T-helper 2 cell treated with Interferon-gamma antibody and Interleukin-4, amounts not matched to agents 5 μg/mL and 100 μg/mL, for 36 hours (primary cell): ENCODE results near the gene UQCRQ.

ENCODE experiments used
- DNase-seq: peaks from one replicate; pipeline ENCODE4 v3.0.0; 2021; ENCODE audit warnings: low spot score
- H3K27ac Mint-ChIP-seq: one replicate; pipeline ENCODE4 v1.8.0; 2021; ENCODE audit warnings: mild to moderate bottlenecking, mixed read lengths
- H3K27me3 Mint-ChIP-seq: one replicate; pipeline ENCODE4 v1.8.0; 2021; ENCODE audit warnings: low read depth, mixed read lengths
- H3K36me3 Mint-ChIP-seq: one replicate; pipeline ENCODE4 v1.8.0; 2021; ENCODE audit warnings: low read depth, mixed read lengths
- H3K4me1 Mint-ChIP-seq: one replicate; pipeline ENCODE4 v1.8.0; 2021; ENCODE audit warnings: low read depth, mixed read lengths
- H3K4me3 Mint-ChIP-seq: one replicate; pipeline ENCODE4 v1.8.0; 2022; ENCODE audit warnings: mild to moderate bottlenecking, moderate library complexity, mixed read lengths
- H3K9me3 Mint-ChIP-seq: one replicate; pipeline ENCODE4 v1.8.0; 2021; ENCODE audit warnings: mixed read lengths

The UQCRQ gene

GRCh38 chr5:132866342-132867045, at the start of gene UQCRQ, which contains the start of gene GDF9:
Gene UQCRQ, plus strand, starts transcription at chr5:132866642. Its CDS starts 240 bp downstream, at chr5:132866882.
Gene GDF9, minus strand, starts transcription at chr5:132866469. Its CDS starts 1,936 bp downstream, at chr5:132864533.
- peak within 1 kb of the TSS; percentile 99 for H3K27ac Mint-ChIP-seq
- H3K36me3 Mint-ChIP-seq = peaks cover 22% of the 10 kb centered on the region
- no peaks in the 10 kb centered on the region for H3K9me3 Mint-ChIP-seq
- H3K27me3 Mint-ChIP-seq = peaks cover 11% of the 10 kb centered on the region
- peak within 1 kb of the TSS; percentile 98 for H3K4me3 Mint-ChIP-seq
- DNase-seq = peak; percentile 94
- H3K4me1 Mint-ChIP-seq = peaks cover 18% of the 10 kb centered on the region

GRCh38 chr5:132817011-132817410, 49.4 kb upstream of the UQCRQ start:
- H3K4me1 Mint-ChIP-seq = peaks cover 16% of the 10 kb centered on the region
- DNase-seq = no peak
- no peaks in the 10 kb centered on the region for H3K36me3 Mint-ChIP-seq
- H3K9me3 Mint-ChIP-seq = no peaks in the 10 kb centered on the region
- H3K27ac Mint-ChIP-seq = no peak overlapping the region
- H3K27me3 Mint-ChIP-seq = peaks cover 56% of the 10 kb centered on the region
- H3K4me3 Mint-ChIP-seq = no peak overlapping the region

GRCh38 chr5:132819468-132819867, 47.0 kb upstream of the UQCRQ start:
- Mint-ChIP-seq H3K4me3 (peak overlapping the region; percentile 35), H3K9me3 (no peaks in the 10 kb centered on the region), H3K4me1 (peaks cover 7% of the 10 kb centered on the region), H3K36me3 (no peaks in the 10 kb centered on the region), H3K27me3 (peaks cover 55% of the 10 kb centered on the region), H3K27ac (no peak overlapping the region)
- DNase-seq = no peak

GRCh38 chr5:132820162-132820754, 46.2 kb upstream of the UQCRQ start:
- peaks cover 7% of the 10 kb centered on the region for H3K4me1 Mint-ChIP-seq
- DNase-seq = peak; percentile 82

DNA sequence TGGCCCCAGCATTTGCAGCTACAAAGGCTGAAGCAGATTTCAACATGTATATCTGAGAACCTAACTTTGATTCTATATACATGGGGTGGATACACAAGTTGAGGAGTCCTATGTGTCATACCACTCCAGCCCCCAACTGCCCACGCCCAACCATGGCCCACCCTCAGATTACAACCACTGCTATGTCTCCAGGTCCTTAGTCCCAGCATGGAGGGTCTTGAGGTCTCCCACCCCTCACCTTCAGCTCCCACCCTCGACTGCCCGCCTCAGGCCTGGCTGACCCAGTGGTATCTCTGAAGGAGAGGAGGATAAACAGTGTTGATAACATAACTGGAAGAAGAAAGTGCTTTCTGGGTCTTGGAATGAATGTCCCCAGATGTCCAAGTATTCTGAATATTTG, 45.1 kb upstream of the UQCRQ start:
- Mint-ChIP-seq H3K4me3 (no peak overlapping the region), H3K4me1 (peaks cover 10% of the 10 kb centered on the region), H3K36me3 (no peaks in the 10 kb centered on the region), H3K27me3 (peaks cover 57% of the 10 kb centered on the region), H3K9me3 (no peaks in the 10 kb centered on the region), H3K27ac (no peak overlapping the region)
- DNase-seq = no peak

More at GRCh38 chr5:132820162-132820754, 46.2 kb upstream of the UQCRQ start:
- Mint-ChIP-seq H3K36me3 (no peaks in the 10 kb centered on the region), H3K27me3 (peaks cover 57% of the 10 kb centered on the region), H3K9me3 (no peaks in the 10 kb centered on the region), H3K27ac (no peak overlapping the region), H3K4me3 (no peak overlapping the region)

GRCh38 chr5:132821791-132822190, 44.7 kb upstream of the UQCRQ start:
- H3K27me3 Mint-ChIP-seq = peaks cover 59% of the 10 kb centered on the region
- no peak overlapping the region for H3K27ac Mint-ChIP-seq
- H3K9me3 Mint-ChIP-seq = no peaks in the 10 kb centered on the region
- H3K4me3 Mint-ChIP-seq = no peak overlapping the region
- no peaks in the 10 kb centered on the region for H3K36me3 Mint-ChIP-seq
- peaks cover 11% of the 10 kb centered on the region for H3K4me1 Mint-ChIP-seq
- DNase-seq = no peak

DNA sequence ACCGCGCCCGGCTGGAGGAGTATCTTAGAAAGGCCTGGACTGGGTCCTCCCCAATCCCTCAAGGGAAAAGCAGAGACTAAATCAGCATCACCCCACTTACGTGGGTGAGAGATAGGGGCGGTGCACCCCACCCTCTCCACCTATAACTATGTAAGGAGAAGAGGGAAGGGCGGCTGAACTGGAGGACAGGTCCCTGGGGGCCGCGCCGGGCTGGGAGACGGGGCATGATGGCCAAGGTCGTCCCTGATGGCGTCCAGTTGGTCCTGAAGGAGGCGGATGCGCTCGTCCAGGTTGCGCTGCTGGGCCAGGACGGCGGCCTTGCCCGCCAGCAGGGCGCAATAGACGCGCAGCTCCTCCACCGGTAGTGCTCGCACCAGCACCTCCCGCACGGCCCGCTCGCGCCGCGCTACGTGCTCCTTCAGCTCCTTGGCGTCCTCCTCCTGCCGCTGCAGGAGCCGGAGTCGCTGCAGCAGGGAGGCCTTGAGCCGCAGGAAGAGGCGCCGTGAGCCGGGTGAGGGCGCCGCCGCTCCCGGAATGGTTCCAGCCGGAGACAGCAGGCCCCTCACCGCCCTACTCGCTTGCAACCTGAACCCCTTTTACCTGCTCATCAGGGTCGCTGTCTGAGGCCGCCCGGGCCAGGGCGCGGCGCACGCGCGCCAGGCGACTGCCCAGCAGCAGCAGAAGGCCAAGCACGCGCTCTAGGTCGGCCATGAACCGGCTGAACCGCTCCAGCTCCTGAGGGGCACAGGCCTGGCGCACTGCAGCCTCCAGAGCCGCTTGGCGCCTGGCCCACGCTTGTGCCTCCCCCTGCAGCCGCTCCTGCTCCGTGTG, 43.6 kb upstream of the UQCRQ start:
- H3K36me3 Mint-ChIP-seq = no peaks in the 10 kb centered on the region
- no peak for DNase-seq
- H3K9me3 Mint-ChIP-seq = no peaks in the 10 kb centered on the region
- H3K4me1 Mint-ChIP-seq = peaks cover 15% of the 10 kb centered on the region
- peaks cover 61% of the 10 kb centered on the region for H3K27me3 Mint-ChIP-seq
- H3K27ac Mint-ChIP-seq = no peak overlapping the region
- peak overlapping the region; percentile 34 for H3K4me3 Mint-ChIP-seq

DNA sequence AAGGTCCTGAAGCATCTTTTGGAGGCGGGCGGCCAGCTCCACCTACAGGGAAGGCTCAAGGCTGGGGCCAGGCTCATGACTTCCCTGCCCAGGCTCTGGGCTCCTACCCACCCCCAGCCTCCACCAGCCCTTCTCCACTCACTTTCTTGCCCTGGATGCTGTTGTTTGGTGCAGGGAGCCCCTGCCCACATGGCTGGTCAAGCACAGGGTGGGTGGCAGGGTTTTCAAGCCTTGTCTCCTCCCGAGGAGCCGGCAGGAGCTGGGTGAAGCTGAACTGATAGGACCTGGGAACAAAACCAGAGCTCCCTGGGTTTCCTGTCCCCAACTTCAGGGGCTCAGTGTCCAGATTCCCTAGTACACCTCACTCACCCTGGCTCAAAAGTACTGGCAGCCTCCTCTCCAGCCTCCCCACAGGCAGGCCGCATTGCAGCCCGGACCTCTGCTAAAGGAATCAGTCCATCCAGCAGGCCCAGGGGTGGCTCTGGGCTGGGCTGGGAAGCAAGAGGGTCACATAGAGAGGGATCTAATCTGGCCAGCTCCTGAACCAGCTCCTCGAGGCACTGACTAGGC, 42.9 kb upstream of the UQCRQ start:
- no peak overlapping the region for H3K27ac Mint-ChIP-seq
- no peaks in the 10 kb centered on the region for H3K36me3 Mint-ChIP-seq
- no peaks in the 10 kb centered on the region for H3K9me3 Mint-ChIP-seq
- H3K4me1 Mint-ChIP-seq = peaks cover 16% of the 10 kb centered on the region
- peaks cover 64% of the 10 kb centered on the region for H3K27me3 Mint-ChIP-seq
- DNase-seq = no peak
- H3K4me3 Mint-ChIP-seq = no peak overlapping the region

DNA sequence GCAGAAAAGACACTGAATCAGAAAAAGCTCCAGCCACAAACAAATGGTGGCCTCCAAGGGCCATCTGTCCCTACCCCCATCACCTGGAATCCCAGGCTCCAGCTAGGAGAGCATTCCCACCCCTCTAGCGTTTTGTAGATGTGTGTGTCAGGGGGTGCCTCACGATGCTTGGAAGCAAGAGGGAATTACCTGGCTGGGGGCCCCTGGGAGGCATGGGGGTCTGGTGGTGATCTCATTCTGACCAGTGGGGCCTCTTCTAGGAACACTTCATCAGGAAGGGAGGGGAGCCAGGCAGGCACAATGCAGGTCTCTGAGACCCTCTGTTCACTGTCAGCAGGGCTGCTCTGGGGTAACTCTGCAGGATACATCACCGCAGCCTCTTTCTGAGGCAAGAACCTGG, 42.0 kb upstream of the UQCRQ start:
- no peak for DNase-seq
- H3K27me3 Mint-ChIP-seq = peaks cover 63% of the 10 kb centered on the region
- no peaks in the 10 kb centered on the region for H3K9me3 Mint-ChIP-seq
- peak overlapping the region; percentile 13 for H3K4me3 Mint-ChIP-seq
- H3K36me3 Mint-ChIP-seq = no peaks in the 10 kb centered on the region
- H3K4me1 Mint-ChIP-seq = peaks cover 14% of the 10 kb centered on the region
- no peak overlapping the region for H3K27ac Mint-ChIP-seq

GRCh38 chr5:132825033-132825833, 41.2 kb upstream of the UQCRQ start:
- peaks cover 10% of the 10 kb centered on the region for H3K4me1 Mint-ChIP-seq
- no peaks in the 10 kb centered on the region for H3K9me3 Mint-ChIP-seq
- peaks cover 65% of the 10 kb centered on the region for H3K27me3 Mint-ChIP-seq
- no peaks in the 10 kb centered on the region for H3K36me3 Mint-ChIP-seq
- H3K4me3 Mint-ChIP-seq = peak overlapping the region; percentile 15
- no peak for DNase-seq
- H3K27ac Mint-ChIP-seq = no peak overlapping the region

DNA sequence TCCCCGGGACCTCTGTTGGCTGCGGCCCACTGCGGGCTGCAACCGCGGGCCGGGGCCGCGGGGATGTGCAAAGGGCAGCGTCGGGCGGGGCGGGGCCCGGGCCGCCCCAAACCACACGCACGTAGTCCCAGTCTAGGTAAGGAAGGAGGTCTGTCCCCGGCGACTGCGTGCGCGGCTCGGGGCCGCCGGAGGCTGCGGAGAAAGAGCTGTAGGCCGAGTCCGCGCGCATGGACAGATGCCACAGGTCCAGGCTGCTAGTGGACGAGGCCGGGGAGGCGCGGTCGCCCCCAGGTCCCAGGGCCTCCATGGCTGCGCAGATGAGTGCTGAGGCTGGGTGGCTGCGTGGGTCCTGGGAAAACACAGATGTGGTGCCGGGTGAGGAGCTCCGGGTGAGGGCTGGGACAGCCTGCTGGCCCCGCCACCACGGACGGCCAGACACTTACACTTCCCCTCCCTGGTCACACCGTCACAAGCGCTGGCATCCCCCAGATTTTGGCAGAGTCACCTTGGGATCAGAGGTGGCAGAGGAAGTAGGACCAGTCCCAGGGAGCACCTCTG, 40.5 kb upstream of the UQCRQ start:
- Mint-ChIP-seq H3K4me3 (peak overlapping the region; percentile 27), H3K9me3 (no peaks in the 10 kb centered on the region), H3K27ac (no peak overlapping the region), H3K36me3 (no peaks in the 10 kb centered on the region), H3K4me1 (peaks cover 9% of the 10 kb centered on the region), H3K27me3 (peaks cover 65% of the 10 kb centered on the region)
- DNase-seq = peak; percentile 36

- DNase-seq = no peak
- no peak overlapping the region for H3K27ac Mint-ChIP-seq
- H3K4me3 Mint-ChIP-seq = peak overlapping the region; percentile 28
- H3K4me1 Mint-ChIP-seq = peaks cover 15% of the 10 kb centered on the region
- peaks cover 68% of the 10 kb centered on the region for H3K27me3 Mint-ChIP-seq
- H3K9me3 Mint-ChIP-seq = no peaks in the 10 kb centered on the region
- no peaks in the 10 kb centered on the region for H3K36me3 Mint-ChIP-seq
Measured at GRCh38 chr5:132826424-132827082, 39.9 kb upstream of the UQCRQ start.
